ENCODE results near the gene ANKMY1. TPM values are rescaled to one million over a fixed set of nuclear protein-coding genes. Genes with fewer than 3 reads are reported as not detected.

The ANKMY1 gene
- total RNA-seq, 1 donor, result 5.2 TPM

- no peak for TF ChIP-seq CTCF (IDR thresholded peaks at IDR 0.05; ENCODE audit: insufficient read depth, low read depth, low read length)
- no peak overlapping the region for H3K4me3 ChIP-seq (ENCODE audit: low read depth, low read length)
- no peak for DNase-seq (ENCODE audit: low read depth)
These were observed 120.3 kb downstream of the ANKMY1 start for GRCh38 chr2:240437551-240437860.

- peak overlapping the region; percentile 67 for H3K4me3 ChIP-seq (ENCODE audit: low read depth, low read length)
- peak; percentile 39 for DNase-seq (ENCODE audit: low read depth)
- TF ChIP-seq CTCF (IDR thresholded peaks at IDR 0.05; ENCODE audit: insufficient read depth, low read depth, low read length), result no peak
These were observed 120.9 kb downstream of the ANKMY1 start for GRCh38 chr2:240436683-240437550.

GRCh38 chr2:240435948-240436682 lies 121.7 kb downstream of the ANKMY1 start:
- TF ChIP-seq CTCF (IDR thresholded peaks at IDR 0.05; ENCODE audit: insufficient read depth, low read depth, low read length), result no peak
- H3K4me3 ChIP-seq (ENCODE audit: low read depth, low read length), result peak overlapping the region; percentile 67
- peak; percentile 33 for DNase-seq (ENCODE audit: low read depth)

GRCh38 chr2:240435457-240435947 lies 122.3 kb downstream of the ANKMY1 start, which contains the start of gene GPC1:
Gene GPC1 (plus strand): TSS chr2:240435663. CDS start chr2:240435919, 256 bp downstream.
- H3K4me3 ChIP-seq (ENCODE audit: low read depth, low read length), result peak within 1 kb of the TSS; percentile 67
- TF ChIP-seq CTCF (IDR thresholded peaks at IDR 0.05; ENCODE audit: insufficient read depth, low read depth, low read length), result no peak
- peak; percentile 82 for DNase-seq (ENCODE audit: low read depth)

GRCh38 chr2:240434728-240435456 lies 122.9 kb downstream of the ANKMY1 start:
- DNase-seq (ENCODE audit: low read depth), result peak; percentile 92
- no peak for TF ChIP-seq CTCF (IDR thresholded peaks at IDR 0.05; ENCODE audit: insufficient read depth, low read depth, low read length)
- H3K4me3 ChIP-seq (ENCODE audit: low read depth, low read length), result peak overlapping the region; percentile 65

- peak overlapping the region; percentile 65 for H3K4me3 ChIP-seq (ENCODE audit: low read depth, low read length)
- TF ChIP-seq CTCF (IDR thresholded peaks at IDR 0.05; ENCODE audit: insufficient read depth, low read depth, low read length), result no peak
- DNase-seq (ENCODE audit: low read depth), result peak; percentile 91
These were observed 123.6 kb downstream of the ANKMY1 start for GRCh38 chr2:240433973-240434727.
